Peyer's patch (tissue), 4 donors: Measurements from ENCODE around the gene LIN37.

Experiments
- CTCF ChIP-seq, 6 experiments: fragments of 450-650 bp in 4 of 6; fragments of 200-600 bp in 2 of 6; sonication (generic) in 1 of 6; IDR thresholded peaks; one replicate each; pipeline ENCODE4 v1.5.1; 2017 to 2019; ENCODE audit warnings: antibody characterized with exemption in 6 of 6, mild to moderate bottlenecking in 3 of 6, moderate library complexity in 1 of 6
- POLR2A ChIP-seq, 2 donors: fragments of 450-650 bp; IDR thresholded peaks; one replicate each; pipeline ENCODE4 v1.5.1; 2017; ENCODE audit warnings: antibody characterized with exemption in 2 of 2, mild to moderate bottlenecking in 2 of 2, moderate library complexity in 2 of 2

GRCh38 chr19:35790981-35791813 is 42.8 kb downstream of the LIN37 start:
- TF ChIP-seq CTCF (IDR thresholded peaks at IDR 0.05) (no peak), POLR2A (IDR thresholded peaks at IDR 0.05) (no peak)
